Panc1 (cell line): ENCODE data around the gene PARD3. TPM values are rescaled to one million over a fixed set of nuclear protein-coding genes. Genes with fewer than 3 reads are reported as not detected.

Experiments
- ATAC-seq: fragments of 200-7000 bp; cut with Tn5 transposase; 2 replicates; pipeline ENCODE4 v1.9.1; 2020; ENCODE audit warnings: mild to moderate bottlenecking, moderate library complexity
- BruUV-seq: library from RNA; stranded (reverse); fragments of 400-500 nt; replicated peaks from 2 replicates; lab custom pipeline; 2021; lab: Mats Ljungman, UMichigan
- CTCF ChIA-PET: fragments of 300-600 bp; sonication (Branson Sonifier 250); formaldehyde crosslinking; loops from one replicate; lab custom pipeline; 2022; ENCODE audit warnings: antibody characterized with exemption; lab: Charles Lee
- POLR2A ChIA-PET: fragments of 300-600 bp; sonication (Branson Sonifier 250); formaldehyde crosslinking; loops from one replicate; lab custom pipeline; 2022; ENCODE audit warnings: antibody characterized with exemption; lab: Charles Lee
- DNase-seq: peaks from one replicate; pipeline ENCODE4 v3.0.0-alpha.2; 2010; ENCODE audit warnings: low read depth, low spot score
- H3K27ac ChIP-seq: 2 replicates; pipeline ENCODE4 v1.5.1; 2011; ENCODE audit warnings: mild to moderate bottlenecking, low read length, inconsistent platforms
- H3K27me3 ChIP-seq: fragments of 200-500 bp; sonication (Bioruptor generic); 2 replicates; pipeline ENCODE4 v1.6.0; 2014; ENCODE audit warnings: low read length, inconsistent platforms; ENCODE audit not compliant: control insufficient read depth, insufficient read depth
- H3K36me3 ChIP-seq: fragments of 200-500 bp; sonication (Bioruptor generic); 2 replicates; pipeline ENCODE4 v1.5.1; 2014; ENCODE audit warnings: inconsistent platforms, mild to moderate bottlenecking, low read length, moderate library complexity; ENCODE audit not compliant: control insufficient read depth, insufficient read depth
- H3K4me1 ChIP-seq: 2 replicates; pipeline ENCODE4 v1.5.1; 2011; ENCODE audit warnings: inconsistent platforms, mild to moderate bottlenecking, low read length, moderate library complexity; ENCODE audit not compliant: control insufficient read depth, insufficient read depth
- H3K4me3 ChIP-seq, 2 experiments: 2 replicates each; pipeline ENCODE4 v1.5.1; 2011 to 2012; ENCODE audit warnings: low read depth in 2 of 2, low read length in 2 of 2, mild to moderate bottlenecking in 2 of 2, inconsistent platforms in 1 of 2, moderate library complexity in 1 of 2
- H3K9me3 ChIP-seq: fragments of 200-500 bp; sonication (Bioruptor generic); 2 replicates; pipeline ENCODE4 v1.5.1; 2014; ENCODE audit warnings: low read depth, mild to moderate bottlenecking, inconsistent platforms, low read length, moderate library complexity; ENCODE audit not compliant: control insufficient read depth, insufficient read depth
- CTCF ChIP-seq: fragments of 450-650 bp; IDR thresholded peaks from 2 replicates; pipeline ENCODE4 v1.5.1; 2017; ENCODE audit warnings: mild to moderate bottlenecking
- POLR2AphosphoS5 ChIP-seq: IDR thresholded peaks from 2 replicates; pipeline ENCODE4 v1.6.1; 2012; ENCODE audit warnings: mild to moderate bottlenecking, low read depth, low read length, moderate library complexity
- REST ChIP-seq, 2 experiments: IDR thresholded peaks; 2 replicates each; pipeline ENCODE4 v1.6.1; 2011 to 2012; ENCODE audit warnings: low read depth in 2 of 2, control low read depth in 1 of 2, low read length in 1 of 2, mild to moderate bottlenecking in 1 of 2, moderate library complexity in 1 of 2; ENCODE audit not compliant: insufficient read depth in 1 of 2
- SIN3A ChIP-seq: IDR thresholded peaks from 2 replicates; pipeline ENCODE4 v1.6.1; 2012; ENCODE audit warnings: low read depth, mild to moderate bottlenecking, low read length, moderate library complexity, borderline replicate concordance; ENCODE audit not compliant: insufficient read depth
- TCF7L2 ChIP-seq: IDR thresholded peaks from 2 replicates; pipeline ENCODE4 v1.6.1; 2011; ENCODE audit warnings: mild to moderate bottlenecking, low read depth, low read length, inconsistent platforms
- in situ Hi-C: cut with HindIII; loops from 2 replicates; pipeline ENCODE4 v1.10.0; 2016; ENCODE audit warnings: low sequenced_read_pairs, low pct_unique_long_range_greater_than_20kb
- intact Hi-C: fragments of 100-400 bp; cut with micrococcal nuclease; formaldehyde crosslinking; loops from one replicate; pipeline ENCODE4 v1.10.0; 2022; ENCODE audit not compliant: unreplicated experiment
- total RNA-seq: library from RNA; stranded (reverse); gene quantifications from one replicate; pipeline ENCODE4 v1.2.1, GENCODE V29; 2021; ENCODE audit not compliant: unreplicated experiment

Gene PARD3
- total RNA-seq, 1 experiment from 2014 or later, result 29.8 TPM

GRCh38 chr10:34191406-34191805, 623.7 kb downstream of the PARD3 start:
- TF ChIP-seq TCF7L2 (no peak), CTCF (no peak), POLR2AphosphoS5 (no peak), SIN3A (no peak), REST (IDR thresholded peaks at IDR 0.05; ENCODE audit: insufficient read depth in 1 of 2, low read depth in 2 of 2, low read length in 1 of 2) (no peak)
- H3K36me3 ChIP-seq, result no peaks in the 10 kb centered on the region
- H3K4me1 ChIP-seq, result no peaks in the 10 kb centered on the region
- no peak for DNase-seq
- no peak for ATAC-seq
- no peaks in the 10 kb centered on the region for H3K9me3 ChIP-seq
- no peak overlapping the region for H3K27ac ChIP-seq
- intact Hi-C loops (no loop called here), in situ Hi-C loops (no loop called here)
- no peak overlapping the region for H3K4me3 ChIP-seq
- POLR2A ChIA-PET, result no interaction called here
- CTCF ChIA-PET, result no interaction called here
- BruUV-seq, result no TSS peak
- no peaks in the 10 kb centered on the region for H3K27me3 ChIP-seq

- Histone ChIP-seq H3K36me3 (no peaks in the 10 kb centered on the region), H3K9me3 (no peaks in the 10 kb centered on the region), H3K4me3 (no peak overlapping the region), H3K27me3 (no peaks in the 10 kb centered on the region), H3K4me1 (no peaks in the 10 kb centered on the region), H3K27ac (no peak overlapping the region)
- POLR2A ChIA-PET, result no interaction called here
- TF ChIP-seq SIN3A (no peak), REST (IDR thresholded peaks at IDR 0.05; ENCODE audit: insufficient read depth in 1 of 2, low read depth in 2 of 2, low read length in 1 of 2) (no peak), CTCF (no peak), POLR2AphosphoS5 (no peak), TCF7L2 (no peak)
- no TSS peak for BruUV-seq
- CTCF ChIA-PET, result no interaction called here
- intact Hi-C loops, result no loop called here
- no peak for DNase-seq
- in situ Hi-C loops, result no loop called here
- no peak for ATAC-seq
These were observed 624.5 kb downstream of the PARD3 start for GRCh38 chr10:34190580-34190979.
